Activated CD4-positive, alpha-beta T cell treated with anti-CD3 and anti-CD28 coated beads for 36 hours (primary cell): ENCODE results near the gene RUNDC3A. TPM values are rescaled to one million over a fixed set of nuclear protein-coding genes. Genes with fewer than 3 reads are reported as not detected.
"Not testable (repeated sequence)": the region's sequence is repeated elsewhere in the genome, so short reads cannot be mapped to it uniquely, and the experiment has no call there.

Experiments
- ATAC-seq: fragments of 200-7000 bp; cut with Tn5 transposase; one replicate; pipeline ENCODE4 v1.10.0; 2021; ENCODE audit warnings: mild to moderate bottlenecking, moderate library complexity
- CTCF ChIA-PET: fragments of 350-600 bp; sonication (Branson Sonifier 250); formaldehyde crosslinking; loops from one replicate; lab custom pipeline; 2021; ENCODE audit warnings: antibody characterized with exemption; lab: Charles Lee
- POLR2A ChIA-PET: fragments of 350-600 bp; sonication (Branson Sonifier 250); formaldehyde crosslinking; loops from one replicate; lab custom pipeline; 2021; ENCODE audit warnings: antibody characterized with exemption, inconsistent platforms; lab: Charles Lee
- DNase-seq: peaks from one replicate; pipeline ENCODE4 v3.0.0-alpha.2; 2020
- H3K27ac Mint-ChIP-seq: one replicate; pipeline ENCODE4 v1.8.0; 2021; ENCODE audit warnings: mixed read lengths
- H3K27me3 Mint-ChIP-seq: one replicate; pipeline ENCODE4 v1.8.0; 2021; ENCODE audit warnings: mixed read lengths
- H3K36me3 Mint-ChIP-seq: one replicate; pipeline ENCODE4 v1.8.0; 2021; ENCODE audit warnings: low read depth, mixed read lengths
- H3K4me1 Mint-ChIP-seq: one replicate; pipeline ENCODE4 v1.8.0; 2021; ENCODE audit warnings: mixed read lengths
- H3K4me3 Mint-ChIP-seq: one replicate; pipeline ENCODE4 v1.8.0; 2021; ENCODE audit warnings: mild to moderate bottlenecking, moderate library complexity, mixed read lengths
- H3K9me3 Mint-ChIP-seq: one replicate; pipeline ENCODE4 v1.8.0; 2021; ENCODE audit warnings: low read depth, mixed read lengths
- intact Hi-C, 2 experiments: fragments of 100-400 bp; cut with DNase I in 1 of 2; cut with micrococcal nuclease in 1 of 2; formaldehyde crosslinking; loops; one replicate each; pipeline versions ENCODE4 v1.14.2 to v1.15.1; 2022 to 2024; cut with DNase I, micrococcal nuclease
- total RNA-seq, 2 experiments: library from RNA; stranded (reverse); gene quantifications; one replicate each; pipeline ENCODE4 v1.2.3, GENCODE V29; 2021

RUNDC3A gene
- total RNA-seq, 2 experiments from 2014 or later, result 0.11 TPM; not detected in 1

DNA sequence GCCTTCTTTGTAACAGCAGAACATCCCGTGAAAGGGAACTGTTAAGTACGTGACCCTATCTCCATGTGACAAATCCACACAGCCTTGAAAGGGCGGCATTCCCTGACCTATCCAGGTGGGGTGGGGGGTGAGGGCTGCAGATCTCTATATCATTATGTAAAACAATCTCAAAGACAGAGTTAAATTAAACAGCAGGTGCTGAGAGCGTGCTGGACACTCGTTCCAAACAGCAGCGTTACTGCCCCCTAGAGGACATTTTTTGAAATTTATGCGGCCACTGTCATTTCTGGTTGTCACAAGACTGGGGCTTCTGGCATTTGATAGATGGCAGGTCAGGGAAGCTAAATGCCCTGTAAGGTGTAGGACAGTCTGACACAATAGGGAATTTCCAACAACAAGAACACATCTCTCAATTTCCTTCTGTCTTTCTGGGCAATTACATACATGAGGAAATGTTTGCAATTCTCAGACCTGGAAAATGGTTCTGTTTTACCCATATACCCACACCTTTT lies 22.9 kb downstream of the RUNDC3A start:
- peak; percentile 64 for ATAC-seq
- Mint-ChIP-seq H3K27me3 (no peaks in the 10 kb centered on the region), H3K4me1 (peaks cover 12% of the 10 kb centered on the region), H3K36me3 (no peaks in the 10 kb centered on the region), H3K9me3 (no peaks in the 10 kb centered on the region), H3K27ac (no peak overlapping the region), H3K4me3 (no peak overlapping the region)
- POLR2A ChIA-PET, result interaction anchor here (0.6 to 0.9 kb wide), 2 partner anchors 13 to 19 kb away, joined by 3 to 4 read pairs; partner anchors contain the start of gene GRN
- DNase-seq, result peak; percentile 82
- CTCF ChIA-PET, result interaction anchor here (0.6 to 6.7 kb wide), 26 partner anchors 9 to 729 kb away, joined by 3 to 43 read pairs (median 5); partner anchors contain the start of genes GRN, HDAC5 and TMUB2
- intact Hi-C loops, result loop anchor here (1.0 kb wide), 3 partner anchors 14 to 190 kb away; partner anchors contain the start of genes GRN (in 1 of the 2) and HROB (in 1 of the 2)

DNA sequence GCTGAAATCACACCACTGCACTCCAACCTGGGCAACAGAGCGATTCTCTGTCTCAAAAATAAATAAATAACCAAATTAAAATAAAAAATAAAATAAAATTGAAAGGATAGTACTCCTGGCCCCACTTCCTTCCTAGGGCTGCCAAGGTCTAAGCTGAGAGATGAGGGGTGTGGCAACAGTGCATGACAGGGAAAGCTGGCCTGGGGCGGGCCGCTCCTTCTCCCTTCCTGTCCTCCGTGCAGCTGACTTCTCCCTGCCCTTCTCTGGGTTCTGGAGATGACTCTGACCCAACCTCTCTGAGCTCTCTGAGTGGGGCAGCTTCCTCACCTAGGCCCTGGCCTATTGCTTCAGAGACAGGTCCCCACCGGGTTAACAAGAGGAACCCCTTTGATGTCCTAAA lies 25.0 kb downstream of the RUNDC3A start:
- no peak for ATAC-seq
- CTCF ChIA-PET, result interaction anchor here (1.6 to 6.7 kb wide), 5 partner anchors 9 to 124 kb away, joined by 3 to 43 read pairs (median 9); partner anchors contain the start of gene GRN
- POLR2A ChIA-PET, result no interaction called here
- intact Hi-C loops, result no loop called here
- no peaks in the 10 kb centered on the region for H3K27me3 Mint-ChIP-seq
- peaks cover 5% of the 10 kb centered on the region for H3K4me1 Mint-ChIP-seq
- no peaks in the 10 kb centered on the region for H3K36me3 Mint-ChIP-seq
- no peak for DNase-seq
- H3K27ac Mint-ChIP-seq, result no peak overlapping the region
- no peak overlapping the region for H3K4me3 Mint-ChIP-seq
- no peaks in the 10 kb centered on the region for H3K9me3 Mint-ChIP-seq

DNA sequence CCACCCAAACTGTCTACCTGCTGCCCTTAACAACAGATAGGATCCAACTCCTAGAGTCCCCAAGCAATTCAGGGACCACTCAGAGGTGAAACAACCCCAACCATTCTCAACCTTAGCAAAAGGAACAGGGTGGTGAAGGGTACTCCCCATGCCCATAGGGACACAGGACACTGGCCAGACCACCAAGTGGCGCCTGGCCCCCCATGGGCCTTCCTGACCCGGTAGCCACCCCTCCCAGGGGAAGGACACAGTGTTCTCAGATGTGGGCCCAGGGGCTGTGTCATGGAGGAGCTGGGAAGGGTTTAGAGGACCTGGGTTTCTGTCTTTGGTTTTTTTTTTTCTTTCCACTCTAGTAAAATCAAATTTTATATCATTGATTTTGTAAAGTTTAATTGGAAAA lies 25.9 kb downstream of the RUNDC3A start:
- POLR2A ChIA-PET, result no interaction called here
- DNase-seq, result no peak
- H3K27ac Mint-ChIP-seq, result no peak overlapping the region
- H3K4me3 Mint-ChIP-seq, result no peak overlapping the region
- ATAC-seq, result no peak
- intact Hi-C loops, result no loop called here
- CTCF ChIA-PET, result interaction anchor here (0.7 to 6.7 kb wide), 2 partner anchors 10 to 118 kb away, joined by 4 to 40 read pairs; partner anchors contain the start of gene GRN
- no peaks in the 10 kb centered on the region for H3K9me3 Mint-ChIP-seq
- H3K36me3 Mint-ChIP-seq, result no peaks in the 10 kb centered on the region
- H3K27me3 Mint-ChIP-seq, result no peaks in the 10 kb centered on the region
- peaks cover 9% of the 10 kb centered on the region for H3K4me1 Mint-ChIP-seq

DNA sequence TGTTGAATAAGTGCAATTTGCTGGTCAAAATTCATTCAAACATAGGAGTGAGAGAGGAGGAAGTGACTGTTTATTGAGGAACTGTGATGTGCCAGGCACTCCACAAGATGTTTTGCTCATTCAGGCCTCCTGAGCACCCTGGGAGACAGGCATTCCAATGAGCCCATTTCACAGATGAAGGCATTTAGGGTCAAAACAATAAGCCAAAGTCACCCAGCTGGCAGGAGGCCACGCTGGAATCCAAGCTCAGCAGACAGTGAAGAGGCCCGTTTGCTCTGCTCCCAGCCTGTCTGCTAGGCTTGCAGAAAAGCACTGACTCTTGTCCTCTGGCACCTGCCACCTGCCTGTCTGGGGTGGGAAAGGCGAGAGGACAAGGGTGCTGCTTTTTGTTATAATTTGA lies 26.3 kb downstream of the RUNDC3A start:
- Mint-ChIP-seq H3K27me3 (no peaks in the 10 kb centered on the region), H3K36me3 (no peaks in the 10 kb centered on the region), H3K27ac (no peak overlapping the region), H3K9me3 (no peaks in the 10 kb centered on the region), H3K4me1 (peaks cover 9% of the 10 kb centered on the region), H3K4me3 (no peak overlapping the region)
- ChIA-PET POLR2A (interaction anchor here (0.6 kb wide), 1 partner anchor 1117 kb away, joined by 3 read pairs; no protein-coding TSS in a partner anchor), CTCF (interaction anchor here (0.6 to 6.7 kb wide), 5 partner anchors 10 to 183 kb away, joined by 3 to 40 read pairs (median 4); partner anchors contain the start of gene GRN)
- no peak for ATAC-seq
- intact Hi-C loops, result no loop called here
- DNase-seq, result no peak

DNA sequence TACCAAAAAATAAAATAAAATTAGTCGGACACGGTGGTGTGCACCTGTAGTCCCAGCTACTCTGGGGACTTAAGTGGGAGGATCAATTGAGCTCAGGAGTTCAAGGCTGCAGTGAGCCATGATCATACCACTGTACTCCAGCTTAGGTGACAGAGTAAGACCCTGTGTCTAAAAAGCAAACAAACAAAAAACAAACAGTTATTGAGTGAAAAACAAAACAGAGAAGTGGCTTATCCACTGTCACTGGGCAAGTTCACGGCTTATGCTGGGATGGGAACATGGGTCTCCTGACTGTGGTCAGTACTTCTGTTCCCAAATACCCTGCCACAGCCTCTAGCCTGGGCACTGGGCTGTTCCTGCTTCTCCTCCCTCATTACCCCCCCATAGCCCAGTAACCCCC lies 27.2 kb downstream of the RUNDC3A start:
- DNase-seq (no peak), ATAC-seq (no peak)
- H3K27ac Mint-ChIP-seq, result no peak overlapping the region
- peaks cover 9% of the 10 kb centered on the region for H3K4me1 Mint-ChIP-seq
- H3K4me3 Mint-ChIP-seq, result no peak overlapping the region
- intact Hi-C loops, result no loop called here
- H3K27me3 Mint-ChIP-seq, result no peaks in the 10 kb centered on the region
- no peaks in the 10 kb centered on the region for H3K9me3 Mint-ChIP-seq
- POLR2A ChIA-PET, result interaction anchor here (0.6 kb wide), 1 partner anchor 1118 kb away, joined by 3 read pairs; no protein-coding TSS in a partner anchor
- CTCF ChIA-PET, result interaction anchor here (1.1 to 6.7 kb wide), 3 partner anchors 9 to 126 kb away, joined by 3 to 40 read pairs (median 4); partner anchors contain the start of gene GRN
- H3K36me3 Mint-ChIP-seq, result no peaks in the 10 kb centered on the region

DNA sequence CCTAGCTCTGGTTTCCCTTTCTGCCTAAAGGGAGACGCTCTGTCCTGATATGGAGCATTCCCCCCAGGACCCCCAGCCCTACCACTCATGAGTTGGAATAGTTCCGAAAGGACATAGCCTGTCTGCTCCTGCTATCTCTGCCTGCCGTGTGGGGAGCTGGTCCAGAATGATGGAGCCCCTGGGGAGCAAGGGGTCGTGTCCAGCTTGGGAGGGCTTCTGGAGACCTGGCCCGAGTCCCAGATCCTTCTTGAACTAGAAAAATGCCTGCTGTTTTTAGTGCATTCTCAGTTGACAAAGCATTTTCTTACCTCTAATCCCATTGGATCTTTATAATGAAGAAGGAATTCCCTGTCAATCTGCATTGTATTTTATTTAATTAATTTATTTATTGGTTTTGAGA lies 27.6 kb downstream of the RUNDC3A start:
- POLR2A ChIA-PET, result no interaction called here
- H3K4me3 Mint-ChIP-seq, result no peak overlapping the region
- intact Hi-C loops, result no loop called here
- no peaks in the 10 kb centered on the region for H3K36me3 Mint-ChIP-seq
- peaks cover 7% of the 10 kb centered on the region for H3K4me1 Mint-ChIP-seq
- DNase-seq (no peak), ATAC-seq (no peak)
- no peaks in the 10 kb centered on the region for H3K27me3 Mint-ChIP-seq
- H3K9me3 Mint-ChIP-seq, result no peaks in the 10 kb centered on the region
- H3K27ac Mint-ChIP-seq, result no peak overlapping the region
- CTCF ChIA-PET, result interaction anchor here (1.1 to 6.7 kb wide), 3 partner anchors 9 to 126 kb away, joined by 3 to 40 read pairs (median 4); partner anchors contain the start of gene GRN

DNA sequence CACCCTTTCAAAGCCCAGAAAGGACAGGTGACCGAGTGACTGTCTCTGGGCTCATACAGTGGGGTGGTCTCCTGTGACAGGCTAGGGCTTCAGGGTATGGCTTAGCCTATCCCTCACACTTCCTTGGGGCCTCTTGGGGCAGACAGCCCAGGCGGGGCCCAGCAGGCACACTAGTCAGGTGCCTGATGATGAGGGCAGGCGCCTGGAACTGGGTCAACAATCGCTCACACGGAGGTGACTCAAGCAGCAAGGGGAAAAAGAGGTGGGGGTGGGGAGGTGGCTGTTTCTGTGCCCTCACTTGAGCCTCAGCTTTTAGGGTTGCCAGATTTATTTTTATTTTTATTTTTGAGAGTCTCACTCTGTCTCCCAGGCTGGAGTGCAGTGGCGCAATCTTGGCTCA lies 30.3 kb downstream of the RUNDC3A start:
- ChIA-PET CTCF (interaction anchor here (1.1 to 1.2 kb wide), 2 partner anchors 12 to 129 kb away, joined by 3 to 7 read pairs; no protein-coding TSS in a partner anchor), POLR2A (no interaction called here)
- peak; percentile 61 for DNase-seq
- H3K9me3 Mint-ChIP-seq, result no peaks in the 10 kb centered on the region
- ATAC-seq, result peak; percentile 96
- no peak overlapping the region for H3K27ac Mint-ChIP-seq
- H3K4me3 Mint-ChIP-seq, result no peak overlapping the region
- peaks cover 4% of the 10 kb centered on the region for H3K4me1 Mint-ChIP-seq
- H3K27me3 Mint-ChIP-seq, result no peaks in the 10 kb centered on the region
- no peaks in the 10 kb centered on the region for H3K36me3 Mint-ChIP-seq
- intact Hi-C loops, result no loop called here

DNA sequence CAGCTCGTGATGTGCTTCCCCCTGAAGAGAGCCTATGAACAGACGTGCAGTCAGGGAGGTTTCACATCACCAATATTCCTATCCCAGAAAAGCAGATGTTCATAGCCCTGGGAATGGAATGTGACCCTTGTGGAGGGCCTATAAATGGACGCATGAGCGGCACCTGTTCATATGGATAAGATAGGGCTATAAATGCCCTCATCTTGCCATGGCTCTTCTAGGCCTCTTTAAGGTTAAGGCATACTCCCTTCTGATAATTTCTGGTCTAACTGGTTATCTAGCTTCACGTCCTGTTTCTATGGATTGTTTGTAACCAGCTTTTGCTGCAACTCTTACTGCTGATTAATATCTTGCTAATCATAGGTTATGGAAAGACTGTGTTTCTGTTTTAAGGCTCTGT lies 32.2 kb downstream of the RUNDC3A start:
- H3K27ac Mint-ChIP-seq, H3K27me3 Mint-ChIP-seq, H3K4me1 Mint-ChIP-seq, H3K36me3 Mint-ChIP-seq, intact Hi-C loops, H3K4me3 Mint-ChIP-seq, DNase-seq, ATAC-seq, POLR2A ChIA-PET, H3K9me3 Mint-ChIP-seq: not testable (repeated sequence)
- CTCF ChIA-PET, result interaction anchor here (0.7 kb wide), 1 partner anchor 10 kb away, joined by 3 read pairs; no protein-coding TSS in a partner anchor

DNA sequence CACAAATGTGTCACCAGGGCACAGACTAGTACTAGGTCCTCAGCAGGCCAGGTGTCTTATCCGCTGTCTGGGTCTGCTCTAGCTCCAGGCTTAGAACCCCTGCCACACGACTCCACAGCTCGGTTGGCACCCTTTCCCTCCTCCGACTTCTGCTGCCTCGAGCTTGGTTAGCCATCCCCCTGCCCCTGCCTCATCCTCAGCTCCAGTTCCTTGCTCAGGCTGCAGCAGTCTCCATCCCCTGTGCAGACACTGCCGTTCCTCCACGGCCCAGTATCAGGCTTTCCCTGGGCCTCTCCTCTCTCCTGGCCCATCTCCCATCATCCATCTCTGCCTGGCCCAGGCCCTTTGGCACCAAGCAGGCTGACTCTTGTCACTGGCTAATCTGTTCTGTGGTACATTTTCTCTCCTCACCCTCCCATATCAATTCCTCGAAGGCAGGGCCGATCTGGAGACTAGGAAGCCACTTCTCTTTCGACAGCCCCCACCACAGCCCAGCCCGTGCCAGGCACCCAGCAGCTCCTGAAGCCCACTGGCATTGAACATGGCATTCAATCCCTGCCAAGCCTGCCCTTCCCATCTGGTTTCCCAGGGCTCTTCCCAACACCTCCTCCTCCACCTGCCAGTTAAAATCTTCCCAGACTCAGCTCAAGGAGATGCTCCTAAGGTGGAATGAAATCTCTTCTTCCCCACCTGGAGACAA lies 35.3 kb downstream of the RUNDC3A start:
- CTCF ChIA-PET, result interaction anchor here (0.5 to 3.2 kb wide), 5 partner anchors 11 to 277 kb away, joined by 3 to 40 read pairs (median 3); no protein-coding TSS in a partner anchor
- H3K4me3 Mint-ChIP-seq, result peak overlapping the region; percentile 87

DNA sequence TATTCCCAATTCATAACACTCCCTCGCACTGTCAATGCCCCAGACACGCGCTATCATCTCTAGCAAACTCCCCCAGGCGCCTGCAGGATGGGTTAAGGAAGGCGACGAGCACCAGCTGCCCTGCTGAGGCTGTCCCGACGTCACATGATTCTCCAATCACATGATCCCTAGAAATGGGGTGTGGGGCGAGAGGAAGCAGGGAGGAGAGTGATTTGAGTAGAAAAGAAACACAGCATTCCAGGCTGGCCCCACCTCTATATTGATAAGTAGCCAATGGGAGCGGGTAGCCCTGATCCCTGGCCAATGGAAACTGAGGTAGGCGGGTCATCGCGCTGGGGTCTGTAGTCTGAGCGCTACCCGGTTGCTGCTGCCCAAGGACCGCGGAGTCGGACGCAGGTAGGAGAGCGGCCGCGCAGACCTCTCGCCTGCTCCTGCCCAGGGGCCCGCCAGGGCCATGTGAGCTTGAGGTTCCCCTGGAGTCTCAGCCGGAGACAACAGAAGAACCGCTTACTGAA lies 36.6 kb downstream of the RUNDC3A start, which contains the start of gene GRN:
TSS of gene GRN (plus strand) at position 364 of the 515 bp plus-strand sequence. CDS start 3,863 bp downstream, outside the sequence.
- Mint-ChIP-seq H3K36me3 (no peaks in the 10 kb centered on the region), H3K9me3 (no peaks in the 10 kb centered on the region), H3K4me3 (peak within 1 kb of the TSS; percentile 87), H3K27ac (peak within 1 kb of the TSS; percentile 80), H3K4me1 (peaks cover 11% of the 10 kb centered on the region), H3K27me3 (no peaks in the 10 kb centered on the region)
- ATAC-seq (peak; percentile 99), DNase-seq (peak; percentile 92)
- POLR2A ChIA-PET, result interaction anchor here (0.6 to 1.0 kb wide), 3 partner anchors 13 to 478 kb away, joined by 3 to 5 read pairs (median 4); no protein-coding TSS in a partner anchor
- CTCF ChIA-PET, result interaction anchor here (0.6 to 3.2 kb wide), 28 partner anchors 10 to 464 kb away, joined by 3 to 40 read pairs (median 4); partner anchors contain the start of genes FAM171A2, SLC25A39, TMUB2 and UBTF
- intact Hi-C loops, result loop anchor here (1.0 to 2.0 kb wide), 13 partner anchors 14 to 338 kb away; partner anchors contain the start of genes FAM171A2 (in 1 of the 2), GPATCH8 (in 1 of the 2), RUNDC3A (in 1 of the 2) and SLC25A39 (in 1 of the 2)

More for the DNA sequence above, 35.3 kb downstream of the RUNDC3A start:
- H3K9me3 Mint-ChIP-seq, result no peaks in the 10 kb centered on the region
- POLR2A ChIA-PET, result no interaction called here
- H3K4me1 Mint-ChIP-seq, result peaks cover 12% of the 10 kb centered on the region
- intact Hi-C loops, result loop anchor here (2.0 kb wide), 2 partner anchors 133 to 337 kb away; no protein-coding TSS in a partner anchor
- ATAC-seq, result no peak
- no peaks in the 10 kb centered on the region for H3K36me3 Mint-ChIP-seq
- no peaks in the 10 kb centered on the region for H3K27me3 Mint-ChIP-seq
- no peak overlapping the region for H3K27ac Mint-ChIP-seq
- no peak for DNase-seq
